22Rv1 (cell line): ENCODE measurements around the gene SERPINE1.
"Not testable (repeated sequence)": the region's sequence is repeated elsewhere in the genome, so short reads cannot be mapped to it uniquely, and the experiment has no call there.

Experiments
- H3K27ac ChIP-seq: fragments of 450-650 bp; 2 replicates; pipeline ENCODE4 v1.5.1; 2017
- ZFX ChIP-seq: fragments of 450-650 bp; IDR thresholded peaks from 2 replicates; pipeline ENCODE4 v1.6.1; 2017; ENCODE audit warnings: antibody characterized with exemption, borderline replicate concordance
- TF ChIP-seq, protein P1 (sequence below): fragments of 450-650 bp; IDR thresholded peaks from 2 replicates; pipeline ENCODE4 v1.5.1; 2017; ENCODE audit warnings: mild to moderate bottlenecking

Gene SERPINE1

DNA sequence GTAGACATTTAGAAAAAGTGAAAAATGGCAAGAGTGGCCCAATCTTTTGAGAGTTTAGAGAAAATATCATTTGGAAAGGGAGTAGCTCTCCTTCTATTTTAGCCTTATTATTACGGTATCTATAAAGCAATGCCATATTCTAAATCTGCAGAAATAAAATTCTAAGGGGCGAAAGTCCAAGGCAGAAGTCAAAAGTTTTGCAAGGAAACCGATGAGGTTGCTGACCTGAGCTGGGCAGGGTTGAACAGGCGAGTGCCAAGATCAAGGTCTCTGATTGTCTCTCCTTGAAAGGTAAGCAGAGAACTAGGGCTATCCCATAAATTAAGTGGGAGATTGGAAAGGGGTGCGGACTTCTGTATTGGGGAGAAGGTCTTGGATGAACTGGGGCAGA is 30.0 kb upstream of the SERPINE1 start:
- no peak for TF ChIP-seq ZFX
- TF ChIP-seq, protein P1, sequence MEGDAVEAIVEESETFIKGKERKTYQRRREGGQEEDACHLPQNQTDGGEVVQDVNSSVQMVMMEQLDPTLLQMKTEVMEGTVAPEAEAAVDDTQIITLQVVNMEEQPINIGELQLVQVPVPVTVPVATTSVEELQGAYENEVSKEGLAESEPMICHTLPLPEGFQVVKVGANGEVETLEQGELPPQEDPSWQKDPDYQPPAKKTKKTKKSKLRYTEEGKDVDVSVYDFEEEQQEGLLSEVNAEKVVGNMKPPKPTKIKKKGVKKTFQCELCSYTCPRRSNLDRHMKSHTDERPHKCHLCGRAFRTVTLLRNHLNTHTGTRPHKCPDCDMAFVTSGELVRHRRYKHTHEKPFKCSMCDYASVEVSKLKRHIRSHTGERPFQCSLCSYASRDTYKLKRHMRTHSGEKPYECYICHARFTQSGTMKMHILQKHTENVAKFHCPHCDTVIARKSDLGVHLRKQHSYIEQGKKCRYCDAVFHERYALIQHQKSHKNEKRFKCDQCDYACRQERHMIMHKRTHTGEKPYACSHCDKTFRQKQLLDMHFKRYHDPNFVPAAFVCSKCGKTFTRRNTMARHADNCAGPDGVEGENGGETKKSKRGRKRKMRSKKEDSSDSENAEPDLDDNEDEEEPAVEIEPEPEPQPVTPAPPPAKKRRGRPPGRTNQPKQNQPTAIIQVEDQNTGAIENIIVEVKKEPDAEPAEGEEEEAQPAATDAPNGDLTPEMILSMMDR, result no peak
- no peak overlapping the region for H3K27ac ChIP-seq

DNA sequence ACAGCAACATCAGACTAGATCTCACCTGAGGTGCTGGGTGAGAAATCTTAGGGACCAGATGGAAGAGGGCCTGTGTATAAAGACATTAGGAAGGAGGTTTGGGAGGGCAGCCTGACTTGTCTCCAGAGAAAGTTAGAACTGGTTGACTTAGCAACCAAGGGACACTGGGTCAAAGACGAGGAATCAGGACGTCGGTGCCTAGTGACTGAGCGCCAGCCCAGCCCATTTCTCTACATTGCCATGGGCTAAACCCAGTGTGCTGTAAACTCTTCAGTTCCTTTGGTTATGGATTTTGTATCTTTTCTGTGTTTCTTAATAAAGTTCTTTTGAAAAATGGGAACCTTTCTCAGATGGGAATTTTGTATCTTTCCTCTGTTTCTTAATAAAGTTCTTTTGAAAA is 29.3 kb upstream of the SERPINE1 start:
- no peak for TF ChIP-seq ZFX
- TF ChIP-seq, protein P1, result no peak
- no peak overlapping the region for H3K27ac ChIP-seq

DNA sequence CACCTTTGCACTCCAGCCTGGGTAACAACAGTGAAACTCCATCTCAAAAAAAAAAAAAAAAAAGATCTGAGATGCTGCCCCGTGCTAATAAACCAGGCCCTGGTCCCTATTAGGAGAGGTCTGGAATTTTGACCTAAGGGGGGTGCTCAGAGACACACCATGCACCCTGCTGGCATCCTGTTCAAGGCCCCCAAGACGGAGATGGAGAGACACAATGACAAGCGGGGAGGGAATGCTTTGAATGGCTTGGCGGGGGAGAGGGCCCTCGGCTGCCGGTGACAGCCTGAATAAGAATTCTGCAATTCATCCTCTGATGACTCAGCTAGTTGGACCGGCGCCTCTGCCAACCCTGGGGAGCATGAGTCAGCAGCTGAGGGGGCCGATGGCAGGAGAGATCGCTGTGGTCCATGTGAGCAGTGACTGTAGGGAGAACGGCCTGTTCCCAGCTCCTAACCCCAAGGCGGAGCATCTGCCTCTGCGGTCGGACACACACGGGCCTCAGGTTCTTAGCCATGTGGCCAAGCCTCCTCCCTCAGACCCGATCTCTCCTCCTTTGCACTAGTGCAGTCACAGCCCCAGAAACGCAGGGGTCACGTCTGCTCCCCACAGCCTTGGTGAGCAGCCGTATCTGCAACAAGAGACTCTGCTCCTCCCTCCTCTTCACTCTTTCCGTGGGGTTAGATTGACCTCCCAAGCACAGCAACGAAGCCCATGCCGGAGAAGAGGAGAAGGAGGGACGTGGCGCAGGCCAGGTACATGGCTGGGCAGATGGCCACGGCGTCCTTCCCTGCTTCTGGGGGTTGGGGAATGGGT is 26.7 kb upstream of the SERPINE1 start:
- H3K27ac ChIP-seq, result peak overlapping the region; percentile 48
- TF ChIP-seq, protein P1, result no peak
- no peak for TF ChIP-seq ZFX

DNA sequence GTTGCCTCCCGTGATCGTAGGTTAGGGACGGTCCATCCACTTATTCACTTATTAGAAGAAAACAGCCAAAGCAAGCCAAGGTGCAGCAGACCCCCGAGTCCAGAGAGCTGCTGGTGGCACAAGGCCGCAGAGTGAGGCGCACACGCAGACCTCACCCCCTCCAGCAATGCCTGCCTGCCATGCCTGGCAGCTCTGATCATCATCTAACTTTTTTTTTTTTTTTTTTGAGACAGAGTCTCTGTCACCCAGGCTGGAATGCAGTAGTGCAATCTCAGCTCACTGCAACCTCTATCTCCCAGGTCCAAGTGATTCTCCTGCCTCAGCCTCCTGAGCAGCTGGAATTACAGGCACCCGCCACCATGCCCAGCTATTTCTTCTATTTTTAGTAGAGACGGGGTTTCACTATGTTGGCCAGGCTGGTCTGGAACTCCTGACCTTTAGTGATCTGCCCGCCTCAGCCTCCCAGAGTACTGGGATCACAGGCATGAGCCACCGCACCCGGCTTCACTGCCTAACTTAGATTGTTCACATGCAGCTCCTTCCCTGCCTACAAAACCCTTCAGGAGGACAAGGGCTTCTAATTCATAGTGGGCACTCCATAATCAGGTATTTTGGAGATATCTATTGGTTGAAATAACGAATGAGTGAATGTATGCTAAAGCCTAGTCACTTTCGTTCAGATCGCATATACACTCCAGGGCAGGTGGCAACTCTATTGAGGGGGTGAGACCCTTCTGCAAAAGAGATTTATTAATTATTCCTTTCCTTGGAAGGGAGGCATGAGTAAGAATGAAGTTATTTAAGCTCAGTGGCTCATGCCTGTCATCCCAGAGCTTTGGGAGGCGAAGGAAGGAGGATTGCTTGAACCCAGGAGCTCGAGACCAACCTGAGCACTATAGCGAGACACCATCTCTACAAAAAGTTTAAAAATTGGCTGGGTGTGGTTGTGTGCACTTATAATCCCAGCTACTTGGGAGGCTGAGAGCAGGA is 25.8 kb upstream of the SERPINE1 start:
- TF ChIP-seq, protein P1, result no peak
- no peak for TF ChIP-seq ZFX
- peak overlapping the region; percentile 48 for H3K27ac ChIP-seq

DNA sequence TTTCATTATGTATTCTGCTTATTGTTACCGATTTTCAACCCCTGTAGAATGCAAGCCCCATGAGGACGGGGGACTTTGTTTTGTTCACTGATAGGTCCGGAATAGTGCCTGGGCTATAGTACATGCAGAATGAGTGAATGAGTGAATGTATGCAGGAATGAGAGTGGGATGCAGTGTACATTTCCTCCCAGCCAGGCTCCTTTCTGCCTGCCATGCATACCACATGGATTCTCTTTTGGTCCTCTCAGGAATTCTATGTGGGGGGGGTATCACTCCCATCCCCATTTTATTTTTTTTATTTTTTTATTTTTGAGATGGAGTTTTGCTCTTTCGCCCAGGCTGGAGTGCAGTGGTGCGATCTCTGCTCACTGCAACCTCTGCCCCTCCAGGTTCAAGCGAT is 24.9 kb upstream of the SERPINE1 start:
- H3K27ac ChIP-seq, result no peak overlapping the region
- TF ChIP-seq ZFX, result no peak
- TF ChIP-seq, protein P1, result no peak

DNA sequence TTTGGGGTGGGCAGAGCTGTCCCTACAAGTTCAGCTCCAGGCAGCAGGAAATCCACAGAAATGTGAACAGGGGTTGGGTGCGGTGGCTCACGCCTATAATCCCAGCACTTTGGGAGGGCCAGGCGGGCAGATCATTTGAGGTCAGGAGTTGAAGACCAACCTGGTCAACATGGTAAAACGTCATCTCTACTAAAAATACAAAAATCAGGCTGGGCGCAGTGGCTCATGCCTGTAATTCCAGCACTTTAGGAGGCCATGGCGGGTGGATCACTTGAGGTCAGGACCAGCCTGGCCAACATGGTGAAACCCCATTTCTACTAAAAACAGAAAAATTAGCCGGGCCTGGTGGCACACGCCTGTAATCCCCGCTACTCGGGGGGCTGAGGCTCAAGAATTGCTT is 23.2 kb upstream of the SERPINE1 start:
- H3K27ac ChIP-seq, result not testable (repeated sequence)

DNA sequence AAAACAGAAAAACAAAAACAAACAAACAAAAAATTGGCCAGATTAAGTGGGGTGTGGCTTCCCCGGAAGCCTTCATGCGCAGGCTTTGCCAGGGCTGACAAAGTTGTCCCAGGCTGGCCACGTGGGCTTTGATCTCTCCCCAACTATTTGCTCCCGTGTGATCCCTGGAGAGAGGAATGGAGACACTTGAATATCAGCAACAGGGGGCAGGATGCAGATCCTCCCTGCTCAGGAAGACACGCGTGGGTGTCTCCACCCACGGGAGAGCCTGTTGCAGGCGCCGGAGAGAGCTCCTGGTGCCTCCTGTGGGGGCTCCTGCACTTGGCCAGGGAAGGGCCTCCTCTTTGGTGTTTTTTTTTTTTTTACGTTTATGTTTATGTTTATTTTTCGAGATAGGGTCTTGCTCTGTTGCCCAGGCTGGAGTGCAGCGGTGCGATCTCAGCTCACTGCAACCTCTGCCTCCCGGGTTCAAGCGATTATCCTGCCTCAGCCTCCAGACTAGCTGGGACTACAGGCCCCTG is 22.7 kb upstream of the SERPINE1 start:
- H3K27ac ChIP-seq, result no peak overlapping the region
- TF ChIP-seq, protein P1, result no peak
- TF ChIP-seq ZFX, result no peak
